ENCODE measurements around the gene DCC.

- TF ChIP-seq, protein P1, sequence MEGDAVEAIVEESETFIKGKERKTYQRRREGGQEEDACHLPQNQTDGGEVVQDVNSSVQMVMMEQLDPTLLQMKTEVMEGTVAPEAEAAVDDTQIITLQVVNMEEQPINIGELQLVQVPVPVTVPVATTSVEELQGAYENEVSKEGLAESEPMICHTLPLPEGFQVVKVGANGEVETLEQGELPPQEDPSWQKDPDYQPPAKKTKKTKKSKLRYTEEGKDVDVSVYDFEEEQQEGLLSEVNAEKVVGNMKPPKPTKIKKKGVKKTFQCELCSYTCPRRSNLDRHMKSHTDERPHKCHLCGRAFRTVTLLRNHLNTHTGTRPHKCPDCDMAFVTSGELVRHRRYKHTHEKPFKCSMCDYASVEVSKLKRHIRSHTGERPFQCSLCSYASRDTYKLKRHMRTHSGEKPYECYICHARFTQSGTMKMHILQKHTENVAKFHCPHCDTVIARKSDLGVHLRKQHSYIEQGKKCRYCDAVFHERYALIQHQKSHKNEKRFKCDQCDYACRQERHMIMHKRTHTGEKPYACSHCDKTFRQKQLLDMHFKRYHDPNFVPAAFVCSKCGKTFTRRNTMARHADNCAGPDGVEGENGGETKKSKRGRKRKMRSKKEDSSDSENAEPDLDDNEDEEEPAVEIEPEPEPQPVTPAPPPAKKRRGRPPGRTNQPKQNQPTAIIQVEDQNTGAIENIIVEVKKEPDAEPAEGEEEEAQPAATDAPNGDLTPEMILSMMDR (IDR thresholded peaks at IDR 0.05): no peak
- TF ChIP-seq RFX5 (IDR thresholded peaks at IDR 0.05; ENCODE audit: low read length): no peak
- TF ChIP-seq TAF1 (IDR thresholded peaks at IDR 0.05; ENCODE audit: borderline replicate concordance, low read depth, low read length): no peak
- TF ChIP-seq POLR2AphosphoS5 (IDR thresholded peaks at IDR 0.05; ENCODE audit: low read depth, low read length): no peak
- TF ChIP-seq EZH2phosphoT487 (IDR thresholded peaks at IDR 0.05; ENCODE audit: borderline replicate concordance, low read depth): no peak
- TF ChIP-seq USF2 (IDR thresholded peaks at IDR 0.05; ENCODE audit: borderline replicate concordance, low read depth, low read length): no peak
Measured at GRCh38 chr18:52598921-52599320, 258.9 kb downstream of the DCC start.
